GM19397 (cell line): Measurements from ENCODE around the gene DDR2.
"Not testable (repeated sequence)": the region's sequence is repeated elsewhere in the genome, so short reads cannot be mapped to it uniquely, and the experiment has no call there.

Source experiments
- ATAC-seq: cut with Tn5 transposase; IDR thresholded peaks from one replicate; pipeline ENCODE4 v1.9.1; 2021; ENCODE audit warnings: mild to moderate bottlenecking, moderate library complexity; ENCODE audit not compliant: unreplicated experiment

The DDR2 gene

DNA sequence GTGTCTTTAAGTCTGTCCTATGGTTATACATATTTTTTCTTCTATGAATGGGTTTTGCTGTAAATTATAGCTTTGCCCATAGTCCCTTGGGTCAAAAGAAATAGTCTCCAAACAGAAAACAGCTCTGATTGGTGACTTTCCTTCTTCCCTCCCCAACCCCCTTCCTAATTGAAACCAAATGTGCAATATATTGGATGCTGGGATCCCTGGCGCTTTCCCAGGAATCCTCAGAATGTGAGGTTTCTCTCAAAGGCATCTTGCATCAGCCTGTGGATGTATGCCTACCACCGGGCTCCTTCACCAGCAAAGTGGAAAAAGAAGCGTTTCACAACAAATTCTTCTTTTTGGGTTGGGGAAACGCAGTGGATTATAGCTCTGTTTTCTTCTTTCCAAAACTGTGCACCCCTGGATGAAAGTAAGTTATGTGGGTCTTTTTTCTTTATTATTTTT lies at the start of gene DDR2:
Gene DDR2 (plus strand): TSS at position 248 of the 450 bp plus-strand sequence. CDS start 86,600 bp downstream, outside the sequence.
- ATAC-seq, result no peak

DNA sequence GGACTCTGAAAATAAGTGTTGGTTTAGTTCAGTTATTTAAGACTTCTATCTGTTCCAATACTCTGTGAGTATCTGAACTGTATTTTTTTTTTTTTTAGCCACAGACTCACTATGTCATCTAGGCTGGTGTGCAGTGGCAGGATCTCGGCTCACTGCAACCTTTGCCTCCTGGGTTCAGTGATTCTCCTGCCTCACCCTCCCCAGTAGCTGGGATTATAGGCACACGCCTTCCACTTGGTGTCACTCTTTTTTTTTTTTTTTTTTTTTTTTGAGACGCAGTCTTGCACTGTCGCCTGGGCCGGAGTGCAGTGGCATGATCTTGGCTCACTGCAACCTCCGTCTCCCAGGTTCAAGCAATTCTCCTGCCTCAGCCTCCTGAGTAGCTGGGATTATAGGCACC lies 49.4 kb upstream of the DDR2 start:
- not testable (repeated sequence) for ATAC-seq

GRCh38 chr1:162585101-162585500 lies 47.2 kb upstream of the DDR2 start:
- ATAC-seq, result not testable (repeated sequence)

GRCh38 chr1:162587347-162587746 lies 44.9 kb upstream of the DDR2 start:
- no peak for ATAC-seq

GRCh38 chr1:162587761-162588260 lies 44.5 kb upstream of the DDR2 start:
- ATAC-seq, result no peak

DNA sequence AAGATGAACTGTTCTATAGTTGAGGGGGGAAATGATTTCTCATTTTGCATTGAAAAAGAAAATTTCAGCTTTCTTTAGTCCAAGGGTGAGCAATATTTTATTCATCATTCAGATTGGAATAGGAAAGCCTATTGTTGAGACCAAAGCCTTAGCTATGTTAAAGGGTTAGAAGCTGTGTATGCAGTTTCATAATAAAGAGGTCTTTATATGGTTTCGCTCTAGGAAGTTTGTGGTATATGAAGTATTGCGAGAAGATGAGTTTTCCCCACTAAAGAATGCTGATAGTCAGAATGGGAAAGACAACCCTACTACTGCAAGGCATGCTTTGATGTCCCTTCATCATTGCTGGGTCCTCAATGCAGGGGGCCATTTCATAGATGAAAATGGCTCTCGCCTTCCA lies 42.2 kb upstream of the DDR2 start:
- no peak for ATAC-seq

DNA sequence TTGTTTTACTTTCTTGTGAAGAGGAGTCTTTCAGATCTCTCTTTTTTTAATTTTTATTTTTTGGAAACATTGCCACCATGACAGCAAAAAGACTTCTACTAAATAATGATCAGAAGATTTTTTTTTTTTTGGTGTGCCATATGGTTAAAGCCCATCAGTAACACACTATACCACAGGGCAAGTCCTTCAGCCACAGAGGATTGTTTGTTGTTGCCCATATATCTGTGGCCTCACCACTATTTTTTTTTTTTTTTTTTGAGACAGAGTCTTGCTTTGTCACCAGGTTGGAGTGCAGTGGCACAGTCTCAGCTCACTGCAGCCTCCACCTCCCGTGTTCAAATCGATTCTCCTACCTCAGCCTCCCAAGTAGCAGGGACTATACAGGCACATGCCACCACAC lies 41.6 kb upstream of the DDR2 start:
- ATAC-seq, result no peak

- no peak for ATAC-seq
These were observed 35.6 kb upstream of the DDR2 start for GRCh38 chr1:162596514-162597170.

DNA sequence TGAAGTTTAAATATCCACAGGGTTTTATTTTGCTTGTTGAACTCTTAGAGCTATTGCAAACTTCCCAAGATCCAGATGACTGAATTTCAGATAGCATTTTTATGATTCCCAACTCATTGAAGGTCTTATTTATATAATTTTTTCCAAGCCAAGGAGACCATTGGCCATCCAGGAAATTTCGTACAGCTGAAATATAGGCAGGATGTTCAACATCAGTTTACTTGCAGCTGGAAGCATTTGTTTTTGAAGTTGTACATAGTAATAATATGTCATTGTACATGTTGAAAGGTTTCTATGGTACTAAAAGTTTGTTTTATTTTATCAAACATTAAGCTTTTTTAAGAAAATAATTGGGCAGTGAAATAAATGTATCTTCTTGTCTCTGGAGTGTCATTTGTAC lies 32.8 kb upstream of the DDR2 start:
- ATAC-seq, result no peak

- ATAC-seq, result not testable (repeated sequence)
These were observed 29.1 kb upstream of the DDR2 start for GRCh38 chr1:162603117-162603516.

GRCh38 chr1:162605225-162605927 lies 26.9 kb upstream of the DDR2 start:
- ATAC-seq, result no peak

DNA sequence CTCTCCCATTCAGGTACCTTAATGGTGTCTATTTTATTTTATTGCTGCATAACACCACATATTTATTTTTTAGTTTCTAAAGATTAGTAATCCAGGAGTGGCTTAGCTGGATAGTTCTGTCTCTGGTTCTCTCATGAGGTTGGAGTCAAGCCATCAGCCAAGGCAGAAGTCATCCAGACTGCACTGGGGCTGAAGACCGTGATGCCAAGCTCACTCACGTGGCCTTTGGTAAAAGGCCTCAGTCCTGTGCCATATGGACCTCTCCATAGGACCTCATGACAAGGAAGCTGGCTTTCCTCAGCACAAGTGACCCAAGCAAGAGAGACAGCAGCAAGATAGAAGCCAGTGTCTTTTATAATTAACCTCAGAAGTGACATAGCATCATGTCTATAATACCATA lies 23.0 kb upstream of the DDR2 start:
- no peak for ATAC-seq

DNA sequence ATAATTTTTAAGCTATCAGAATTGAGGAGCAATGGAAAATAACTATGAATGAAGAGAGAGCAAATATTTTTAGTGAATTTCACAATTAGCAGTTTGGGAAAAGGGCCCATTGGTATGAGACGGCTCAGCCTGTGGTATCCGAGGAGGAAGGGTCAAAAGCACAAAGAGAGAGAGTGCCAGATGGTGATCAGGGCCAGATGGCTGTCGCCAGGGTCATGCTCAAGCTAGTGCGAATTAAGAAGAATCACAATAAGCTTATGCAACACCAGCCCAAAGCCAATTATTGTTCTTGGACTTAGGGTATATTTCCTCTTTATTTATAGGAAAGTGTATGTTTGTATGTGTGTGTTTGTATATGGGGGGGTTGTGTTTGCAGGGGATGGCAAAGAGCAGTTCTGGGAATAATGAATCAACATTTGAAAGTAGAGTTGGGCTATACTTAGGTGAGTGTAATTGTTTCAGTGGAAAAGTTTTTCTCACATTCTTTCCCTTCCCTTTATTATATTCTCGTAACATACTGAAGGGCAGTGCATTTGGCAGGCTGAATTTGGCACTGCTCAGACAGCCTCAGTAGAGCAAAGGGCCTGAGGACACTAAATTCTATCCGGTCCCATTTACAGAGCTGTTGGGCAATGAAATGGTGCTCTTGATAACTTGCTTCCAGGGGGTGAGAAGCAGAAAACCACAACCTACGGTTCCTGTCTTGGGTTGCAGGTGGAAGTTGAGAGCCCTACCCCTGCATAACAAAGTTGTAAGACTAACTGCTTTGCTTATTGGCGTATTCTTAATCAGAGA lies 19.5 kb upstream of the DDR2 start:
- no peak for ATAC-seq

- no peak for ATAC-seq
These were observed 15.4 kb upstream of the DDR2 start for GRCh38 chr1:162616848-162617247.

- no peak for ATAC-seq
These were observed 14.8 kb upstream of the DDR2 start for GRCh38 chr1:162617513-162617912.

- ATAC-seq, result no peak
These were observed 13.2 kb upstream of the DDR2 start for GRCh38 chr1:162619076-162619475.

DNA sequence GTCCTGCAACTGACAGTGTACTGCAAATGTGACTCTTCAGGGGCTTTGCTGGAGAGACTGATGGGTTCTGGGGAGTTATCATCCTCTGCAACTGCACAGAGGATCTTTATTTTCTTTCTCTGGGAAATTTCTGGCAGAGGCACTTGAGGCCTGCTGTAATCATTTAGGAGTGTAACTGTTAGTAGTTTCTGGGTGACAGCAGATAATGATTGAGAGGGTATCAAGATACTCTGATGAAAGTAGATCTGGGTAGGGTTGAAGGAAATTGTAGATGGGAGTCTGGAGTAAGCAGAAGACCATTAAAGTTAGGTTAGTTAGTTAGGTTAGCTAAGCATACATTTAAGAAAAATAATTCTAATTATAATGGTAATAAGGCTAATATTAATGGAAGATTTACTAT lies 11.0 kb upstream of the DDR2 start:
- ATAC-seq, result no peak

DNA sequence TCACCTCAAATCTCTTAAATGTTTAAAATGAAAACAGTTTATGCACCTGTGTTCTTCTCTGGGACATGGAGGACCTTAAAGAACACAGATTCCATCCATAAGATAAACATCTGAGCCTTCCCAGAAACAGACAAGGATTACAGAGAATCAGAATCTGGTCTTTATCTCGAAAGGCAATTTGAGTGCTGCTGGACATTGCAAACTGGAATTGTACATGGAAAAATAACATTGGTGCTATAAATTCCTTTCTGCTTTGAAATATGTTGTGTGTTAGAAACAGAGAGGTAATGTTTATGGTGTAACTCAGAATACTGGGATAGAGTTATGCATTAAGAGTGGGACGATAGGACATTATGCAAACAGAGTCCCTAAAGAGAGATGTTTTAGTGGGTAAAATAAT lies 6.6 kb upstream of the DDR2 start:
- no peak for ATAC-seq

GRCh38 chr1:162626094-162626493 lies 6.2 kb upstream of the DDR2 start:
- no peak for ATAC-seq

DNA sequence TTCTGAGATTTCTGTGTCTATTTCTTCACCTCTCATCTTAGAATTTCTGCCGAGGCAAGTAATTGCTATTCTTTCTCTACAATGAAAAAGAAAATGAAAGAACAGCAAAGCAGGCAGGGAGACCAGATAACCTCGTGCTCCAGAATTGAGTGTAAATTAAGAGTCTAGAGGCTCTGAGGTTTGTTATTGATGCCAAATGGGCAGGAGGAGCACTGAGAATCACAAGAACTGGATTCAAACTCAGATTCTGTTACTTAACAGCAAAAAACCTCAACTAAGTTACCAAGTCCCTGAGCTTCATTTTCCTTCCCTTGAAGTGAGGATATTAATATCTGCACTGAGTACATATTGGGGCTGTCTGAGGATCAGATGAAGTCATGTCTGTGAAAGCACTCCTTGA lies 5.5 kb upstream of the DDR2 start:
- no peak for ATAC-seq

DNA sequence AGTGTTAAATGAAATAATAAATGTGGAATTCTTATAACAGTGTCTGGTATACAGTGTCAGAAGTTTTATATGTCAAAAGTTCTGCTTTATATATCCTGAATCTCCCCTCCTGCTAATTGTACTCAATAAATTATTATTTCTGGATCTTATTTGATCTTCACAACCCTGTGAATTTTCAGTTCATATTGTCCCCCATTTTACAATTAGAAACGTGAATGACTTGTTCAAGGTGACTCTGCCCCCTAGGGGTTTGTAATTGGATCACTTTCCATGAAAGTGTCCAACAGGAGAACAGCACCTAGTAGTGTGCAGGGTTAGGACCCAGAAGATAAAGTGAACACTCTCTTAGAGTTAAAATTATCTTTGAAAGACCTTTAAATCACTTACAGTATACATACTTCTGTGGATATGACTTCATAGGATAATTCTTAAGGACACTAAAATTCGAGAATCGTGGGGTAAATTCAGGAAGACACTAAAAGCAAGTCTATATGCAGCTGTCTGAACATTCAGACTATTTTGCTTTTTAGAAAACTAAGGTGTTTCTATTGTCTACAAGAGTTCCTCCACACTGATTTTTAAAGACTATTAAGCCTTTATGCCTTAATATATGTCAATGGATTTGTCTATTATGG lies 4.5 kb upstream of the DDR2 start:
- ATAC-seq, result no peak
